ENCODE measurements around the gene NME5. TPM values are rescaled to one million over a fixed set of nuclear protein-coding genes. Genes with fewer than 3 reads are reported as not detected.

Gene NME5
- total and polyA plus RNA-seq, 9 of the 15 experiments (the other 6 are each of a cell fraction or from before 2014, with no cell fraction given): not detected

DNA sequence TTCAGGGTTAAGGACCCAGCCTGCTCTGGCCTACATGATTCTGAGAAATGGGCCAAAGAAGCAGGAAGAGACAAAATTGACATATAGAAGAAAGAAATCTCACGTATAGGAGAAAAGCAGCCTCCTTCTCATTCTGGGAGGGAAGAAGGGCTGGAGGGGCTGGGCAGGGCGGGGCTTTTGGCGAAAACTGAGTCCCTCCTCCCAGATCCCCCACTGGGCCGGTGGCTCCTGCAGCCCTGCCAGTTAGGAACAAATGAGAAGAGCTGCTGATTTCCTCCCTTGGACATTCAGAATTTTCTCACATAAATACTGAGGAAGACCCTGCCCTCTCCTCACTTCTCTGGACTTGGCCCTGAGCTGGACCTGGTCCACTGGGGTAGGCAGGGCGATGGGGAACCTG is 55.5 kb downstream of the NME5 start, which contains the start of gene WNT8A:
Gene WNT8A, plus strand, starts transcription at position 332 of the 400 bp plus-strand sequence. CDS start 95 bp downstream, outside the sequence.
- no peaks in the 10 kb centered on the region; a peak in 1 of 5 replicates for H3K4me1 ChIP-seq (replicated peaks in 1 of 2; ENCODE audit: control insufficient read depth in 2 of 2, insufficient read depth in 2 of 2, low read length in 2 of 2)
- no peaks in the 10 kb centered on the region; the same call in 1 of the 2 replicates for H4K20me1 ChIP-seq (replicated peaks; ENCODE audit: control insufficient read depth, insufficient read depth, low read length)
- no peak within 1 kb of the TSS for H3K4me2 ChIP-seq (ENCODE audit: insufficient read depth, low read length)
- H3K4me3 ChIP-seq: no peak within 1 kb of the TSS
- no peak within 1 kb of the TSS for H3K9ac ChIP-seq (ENCODE audit: insufficient read depth in 1 of 2, low read depth in 2 of 2, low read length in 2 of 2)
- no peaks in the 10 kb centered on the region for H3K79me2 ChIP-seq (ENCODE audit: control insufficient read depth, insufficient read depth, low read length)
- no peak within 1 kb of the TSS for H2AFZ ChIP-seq (ENCODE audit: low read depth, low read length)
- H3K27me3 ChIP-seq (ENCODE audit: control insufficient read depth in 2 of 2, insufficient read depth in 2 of 2, low read length in 2 of 2): peaks cover 15% of the 10 kb centered on the region in 2 experiments
- no peak for FAIRE-seq
- H3K27ac ChIP-seq (ENCODE audit: extremely low read depth, low read depth, low read length): no peak within 1 kb of the TSS
- no peaks in the 10 kb centered on the region for H3K9me1 ChIP-seq (ENCODE audit: control insufficient read depth, insufficient read depth, low read length)
- ATAC-seq: no peak
- DNase-seq (ENCODE audit: extremely low read depth in 1 of 4, low spot score in 3 of 4): no peak
- no TSS peak for BruUV-seq (replicated peaks)
- in situ Hi-C loops (cut with MboI): no loop called here
- CTCF ChIA-PET (ENCODE audit: low intra/inter-chr PET ratio): interaction anchor here (0.5 kb wide), 1 partner anchor 31 kb away, joined by 3 read pairs; no protein-coding TSS in a partner anchor
- intact Hi-C loops (cut with micrococcal nuclease): no loop called here
- TF ChIP-seq ZKSCAN3 (CRISPR knock-in tag; IDR thresholded peaks at IDR 0.05): no peak
- no peak for TF ChIP-seq ZNF253 (CRISPR knock-in tag; conservative IDR thresholded peaks at IDR 0.05)
- no peak for TF ChIP-seq SMARCA5 (IDR thresholded peaks at IDR 0.05)
- TF ChIP-seq ERF (CRISPR knock-in tag; IDR thresholded peaks at IDR 0.05): no peak
- TF ChIP-seq, protein P1, sequence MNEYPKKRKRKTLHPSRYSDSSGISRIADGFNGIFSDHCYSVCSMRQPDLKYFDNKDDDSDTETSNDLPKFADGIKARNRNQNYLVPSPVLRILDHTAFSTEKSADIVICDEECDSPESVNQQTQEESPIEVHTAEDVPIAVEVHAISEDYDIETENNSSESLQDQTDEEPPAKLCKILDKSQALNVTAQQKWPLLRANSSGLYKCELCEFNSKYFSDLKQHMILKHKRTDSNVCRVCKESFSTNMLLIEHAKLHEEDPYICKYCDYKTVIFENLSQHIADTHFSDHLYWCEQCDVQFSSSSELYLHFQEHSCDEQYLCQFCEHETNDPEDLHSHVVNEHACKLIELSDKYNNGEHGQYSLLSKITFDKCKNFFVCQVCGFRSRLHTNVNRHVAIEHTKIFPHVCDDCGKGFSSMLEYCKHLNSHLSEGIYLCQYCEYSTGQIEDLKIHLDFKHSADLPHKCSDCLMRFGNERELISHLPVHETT (CRISPR knock-in tag; conservative IDR thresholded peaks at IDR 0.05 in 1 of 2, IDR thresholded peaks at IDR 0.05 in 1 of 2): no peak
- no peak for TF ChIP-seq ZNF785 (CRISPR knock-in tag; IDR thresholded peaks at IDR 0.05)
- TF ChIP-seq BRD4 (IDR thresholded peaks at IDR 0.05): no peak
- TF ChIP-seq BRD9 (IDR thresholded peaks at IDR 0.05; ENCODE audit: low read depth, partially characterized antibody): no peak
- no peak for TF ChIP-seq NR3C1 (CRISPR knock-in tag; IDR thresholded peaks at IDR 0.05)
- no peak for TF ChIP-seq MAFF (IDR thresholded peaks at IDR 0.05; ENCODE audit: low read length)
- TF ChIP-seq, protein P2, sequence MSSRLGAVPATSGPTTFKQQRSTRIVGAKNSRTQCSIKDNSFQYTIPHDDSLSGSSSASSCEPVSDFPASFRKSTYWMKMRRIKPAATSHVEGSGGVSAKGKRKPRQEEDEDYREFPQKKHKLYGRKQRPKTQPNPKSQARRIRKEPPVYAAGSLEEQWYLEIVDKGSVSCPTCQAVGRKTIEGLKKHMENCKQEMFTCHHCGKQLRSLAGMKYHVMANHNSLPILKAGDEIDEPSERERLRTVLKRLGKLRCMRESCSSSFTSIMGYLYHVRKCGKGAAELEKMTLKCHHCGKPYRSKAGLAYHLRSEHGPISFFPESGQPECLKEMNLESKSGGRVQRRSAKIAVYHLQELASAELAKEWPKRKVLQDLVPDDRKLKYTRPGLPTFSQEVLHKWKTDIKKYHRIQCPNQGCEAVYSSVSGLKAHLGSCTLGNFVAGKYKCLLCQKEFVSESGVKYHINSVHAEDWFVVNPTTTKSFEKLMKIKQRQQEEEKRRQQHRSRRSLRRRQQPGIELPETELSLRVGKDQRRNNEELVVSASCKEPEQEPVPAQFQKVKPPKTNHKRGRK (tag; IDR thresholded peaks at IDR 0.05): no peak
- TF ChIP-seq SNRNP70 (optimal IDR thresholded peaks at IDR 0.05; ENCODE audit: low read depth, low read length): no peak
- TF ChIP-seq POLR2B (IDR thresholded peaks at IDR 0.05; ENCODE audit: low read depth, partially characterized antibody): no peak
- TF ChIP-seq ATF7 (IDR thresholded peaks at IDR 0.05): no peak
- POLR2A ChIA-PET: interaction anchor here (0.7 to 1.1 kb wide), 4 partner anchors 15 to 469 kb away, joined by 3 to 4 read pairs (median 4); no protein-coding TSS in a partner anchor
- 3% methylated on average over 2 of the region's 5 CpGs for WGBS (ENCODE audit: insufficient coverage, low coverage, missing lambda C conversion rate)
- H3K9me3 ChIP-seq (replicated peaks; ENCODE audit: control insufficient read depth, insufficient read depth, low read depth, low read length): no peaks in the 10 kb centered on the region
- no peaks in the 10 kb centered on the region for H3K36me3 ChIP-seq (ENCODE audit: control insufficient read depth, insufficient read depth, low read length)
